Posterior cingulate gyrus (tissue), 11 donors: Measurements from ENCODE around the gene FLAD1.

Source experiments
- DNase-seq, 10 donors: peaks; one replicate each; pipeline versions ENCODE4 v3.0.0 to v3.0.0-alpha.2; 2020 to 2021; ENCODE audit warnings: mixed read lengths in 3 of 10
- intact Hi-C: fragments of 100-400 bp; cut with DNase I; formaldehyde crosslinking; loops from one replicate; pipeline ENCODE4 v1.15.1; 2023

Gene FLAD1

GRCh38 chr1:155010211-155010918 is 27.2 kb downstream of the FLAD1 start:
- no peak for DNase-seq
- intact Hi-C loops, result no loop called here

GRCh38 chr1:155011004-155011416 is 27.9 kb downstream of the FLAD1 start:
- no peak for DNase-seq
- intact Hi-C loops, result no loop called here

GRCh38 chr1:155011437-155012025 is 28.4 kb downstream of the FLAD1 start:
- intact Hi-C loops, result no loop called here
- no peak for DNase-seq

- intact Hi-C loops, result no loop called here
These were observed 28.9 kb downstream of the FLAD1 start for GRCh38 chr1:155012026-155012546.

GRCh38 chr1:155012776-155013602 is 29.8 kb downstream of the FLAD1 start:
- no peak for DNase-seq

More at GRCh38 chr1:155012026-155012546, 28.9 kb downstream of the FLAD1 start:
- peak; percentile 71 to 98 (median 84) for DNase-seq

GRCh38 chr1:155013632-155014031 is 30.5 kb downstream of the FLAD1 start:
- intact Hi-C loops, result no loop called here
- no peak for DNase-seq

More at GRCh38 chr1:155012776-155013602, 29.8 kb downstream of the FLAD1 start:
- intact Hi-C loops, result no loop called here

GRCh38 chr1:155014709-155015508 is 31.8 kb downstream of the FLAD1 start:
- DNase-seq, result peak in 1 of 10 donors; percentile 59
- intact Hi-C loops, result loop anchor here (5.0 kb wide), 1 partner anchor 53 kb away; the partner anchor contains the start of gene PYGO2

- DNase-seq, result no peak
- intact Hi-C loops, result loop anchor here (5.0 kb wide), 1 partner anchor 53 kb away; the partner anchor contains the start of gene PYGO2
These were observed 32.5 kb downstream of the FLAD1 start for GRCh38 chr1:155015527-155016230.

- no peak for DNase-seq
- intact Hi-C loops, result loop anchor here (5.0 kb wide), 1 partner anchor 54 kb away; the partner anchor contains the start of gene PYGO2
These were observed 33.2 kb downstream of the FLAD1 start for GRCh38 chr1:155016231-155016831.

GRCh38 chr1:155017041-155017945 is 34.1 kb downstream of the FLAD1 start:
- peak; percentile 75 to 98 (median 88) for DNase-seq
- intact Hi-C loops, result loop anchor here (5.0 kb wide), 1 partner anchor 55 kb away; the partner anchor contains the start of gene PYGO2

- intact Hi-C loops, result loop anchor here (5.0 kb wide), 1 partner anchor 56 kb away; the partner anchor contains the start of gene PYGO2
- DNase-seq, result no peak
These were observed 34.8 kb downstream of the FLAD1 start for GRCh38 chr1:155017946-155018316.

GRCh38 chr1:155018617-155019348 is 35.6 kb downstream of the FLAD1 start:
- no peak for DNase-seq
- intact Hi-C loops, result loop anchor here (5.0 kb wide), 1 partner anchor 56 kb away; the partner anchor contains the start of gene PYGO2

GRCh38 chr1:155019377-155020245 is 36.5 kb downstream of the FLAD1 start:
- peak in 1 of 10 donors; percentile 36 for DNase-seq
- intact Hi-C loops, result loop anchor here (5.0 kb wide), 1 partner anchor 57 kb away; the partner anchor contains the start of gene PYGO2

GRCh38 chr1:155022136-155022926 is 39.2 kb downstream of the FLAD1 start:
- DNase-seq, result no peak
- intact Hi-C loops, result no loop called here

- intact Hi-C loops, result no loop called here
- DNase-seq, result no peak
These were observed 39.7 kb downstream of the FLAD1 start for GRCh38 chr1:155022927-155023236.
